Measurements from ENCODE around the gene CAD.

CAD gene

GRCh38 chr2:27282892-27283291, 65.7 kb downstream of the CAD start:
- Histone ChIP-seq H3K36me3 (no peaks in the 10 kb centered on the region), H3K9me3 (no peaks in the 10 kb centered on the region), H3K4me3 (ENCODE audit: low read depth, low read length) (no peak overlapping the region), H3K27me3 (no peaks in the 10 kb centered on the region), H3K4me1 (peaks cover 13% of the 10 kb centered on the region)
- TF ChIP-seq, protein P1, sequence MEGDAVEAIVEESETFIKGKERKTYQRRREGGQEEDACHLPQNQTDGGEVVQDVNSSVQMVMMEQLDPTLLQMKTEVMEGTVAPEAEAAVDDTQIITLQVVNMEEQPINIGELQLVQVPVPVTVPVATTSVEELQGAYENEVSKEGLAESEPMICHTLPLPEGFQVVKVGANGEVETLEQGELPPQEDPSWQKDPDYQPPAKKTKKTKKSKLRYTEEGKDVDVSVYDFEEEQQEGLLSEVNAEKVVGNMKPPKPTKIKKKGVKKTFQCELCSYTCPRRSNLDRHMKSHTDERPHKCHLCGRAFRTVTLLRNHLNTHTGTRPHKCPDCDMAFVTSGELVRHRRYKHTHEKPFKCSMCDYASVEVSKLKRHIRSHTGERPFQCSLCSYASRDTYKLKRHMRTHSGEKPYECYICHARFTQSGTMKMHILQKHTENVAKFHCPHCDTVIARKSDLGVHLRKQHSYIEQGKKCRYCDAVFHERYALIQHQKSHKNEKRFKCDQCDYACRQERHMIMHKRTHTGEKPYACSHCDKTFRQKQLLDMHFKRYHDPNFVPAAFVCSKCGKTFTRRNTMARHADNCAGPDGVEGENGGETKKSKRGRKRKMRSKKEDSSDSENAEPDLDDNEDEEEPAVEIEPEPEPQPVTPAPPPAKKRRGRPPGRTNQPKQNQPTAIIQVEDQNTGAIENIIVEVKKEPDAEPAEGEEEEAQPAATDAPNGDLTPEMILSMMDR (IDR thresholded peaks at IDR 0.05; ENCODE audit: low read depth, low read length): no peak
- DNase-seq: peak; percentile 48

DNA sequence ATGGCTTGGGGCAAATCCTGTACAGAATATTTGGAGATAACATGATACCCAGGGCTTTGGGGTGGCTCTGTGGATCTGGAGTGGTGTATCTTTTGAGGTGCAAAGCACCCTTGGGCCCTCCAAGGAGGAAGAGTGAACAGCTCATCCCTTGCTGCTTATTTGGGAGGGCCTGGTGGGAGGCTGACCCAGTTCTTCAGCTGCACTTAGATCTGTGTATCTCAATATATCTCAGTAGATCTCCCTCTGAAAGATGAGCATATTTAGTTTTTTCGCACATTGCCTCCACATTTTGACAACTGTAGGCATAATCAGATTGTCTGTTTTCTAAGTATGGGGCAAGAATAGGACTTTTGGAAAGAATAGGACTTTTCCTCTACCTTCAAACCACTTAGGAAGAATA, 67.8 kb downstream of the CAD start:
- TF ChIP-seq, protein P1 (IDR thresholded peaks at IDR 0.05; ENCODE audit: low read depth, low read length): no peak
- no peaks in the 10 kb centered on the region for H3K9me3 ChIP-seq
- no peak overlapping the region for H3K4me3 ChIP-seq (ENCODE audit: low read depth, low read length)
- no peaks in the 10 kb centered on the region for H3K36me3 ChIP-seq
- DNase-seq: no peak
- no peaks in the 10 kb centered on the region for H3K27me3 ChIP-seq
- peaks cover 13% of the 10 kb centered on the region for H3K4me1 ChIP-seq

DNA sequence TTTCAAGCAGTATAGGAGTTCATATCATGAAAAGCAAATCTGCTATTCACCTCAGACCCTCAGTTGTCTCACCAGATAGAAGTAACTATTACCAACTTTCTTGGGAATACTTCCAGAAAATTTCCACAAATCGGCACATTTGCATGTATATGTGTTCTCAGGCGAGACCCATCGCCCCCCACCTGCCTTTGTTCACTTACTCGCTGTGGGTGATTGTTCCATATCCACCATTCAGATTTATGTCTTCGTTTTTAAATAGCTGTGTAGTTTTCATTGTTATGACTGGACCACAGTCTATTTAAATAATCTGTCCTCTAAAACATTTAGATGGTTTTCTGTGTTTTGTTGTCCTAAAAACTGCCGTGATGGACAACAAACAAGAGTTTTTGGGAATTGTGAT, 68.3 kb downstream of the CAD start:
- Histone ChIP-seq H3K9me3 (no peaks in the 10 kb centered on the region), H3K4me1 (peaks cover 13% of the 10 kb centered on the region), H3K36me3 (no peaks in the 10 kb centered on the region), H3K4me3 (ENCODE audit: low read depth, low read length) (no peak overlapping the region), H3K27me3 (no peaks in the 10 kb centered on the region)
- no peak for DNase-seq
- TF ChIP-seq, protein P1 (IDR thresholded peaks at IDR 0.05; ENCODE audit: low read depth, low read length): no peak

- no peaks in the 10 kb centered on the region for H3K9me3 ChIP-seq
- no peak for DNase-seq
- no peaks in the 10 kb centered on the region for H3K36me3 ChIP-seq
- H3K4me3 ChIP-seq (ENCODE audit: low read depth, low read length): no peak overlapping the region
- H3K27me3 ChIP-seq: no peaks in the 10 kb centered on the region
- no peaks in the 10 kb centered on the region; the same call in 1 of the 2 replicates for H3K4me1 ChIP-seq
- TF ChIP-seq, protein P1 (IDR thresholded peaks at IDR 0.05; ENCODE audit: low read depth, low read length): no peak
These were observed 71.4 kb downstream of the CAD start for GRCh38 chr2:27288610-27289009.

DNA sequence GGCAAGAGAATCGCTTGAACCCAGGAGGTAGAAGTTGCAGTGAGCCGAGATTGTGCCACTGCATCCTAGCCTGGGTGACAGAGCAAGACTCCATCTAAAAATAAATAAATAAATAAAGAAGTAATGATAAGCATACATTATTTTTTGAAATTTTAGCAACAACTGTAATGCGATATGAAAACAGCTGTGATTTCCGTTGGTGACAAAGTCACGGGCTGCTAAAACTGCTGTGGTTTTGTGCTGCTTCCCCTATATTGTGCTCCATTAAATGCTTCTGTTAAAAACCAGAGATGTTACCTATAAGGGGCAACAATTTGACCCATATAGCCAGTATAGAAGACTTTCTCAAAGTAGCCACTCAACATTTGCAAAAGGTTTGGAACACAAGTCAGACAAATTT, 73.4 kb downstream of the CAD start:
- H3K27me3 ChIP-seq: no peaks in the 10 kb centered on the region
- no peaks in the 10 kb centered on the region for H3K36me3 ChIP-seq
- H3K4me1 ChIP-seq: no peaks in the 10 kb centered on the region; the same call in 1 of the 2 replicates
- no peaks in the 10 kb centered on the region for H3K9me3 ChIP-seq
- H3K4me3 ChIP-seq (ENCODE audit: low read depth, low read length): no peak overlapping the region
- no peak for DNase-seq
- TF ChIP-seq, protein P1 (IDR thresholded peaks at IDR 0.05; ENCODE audit: low read depth, low read length): no peak

DNA sequence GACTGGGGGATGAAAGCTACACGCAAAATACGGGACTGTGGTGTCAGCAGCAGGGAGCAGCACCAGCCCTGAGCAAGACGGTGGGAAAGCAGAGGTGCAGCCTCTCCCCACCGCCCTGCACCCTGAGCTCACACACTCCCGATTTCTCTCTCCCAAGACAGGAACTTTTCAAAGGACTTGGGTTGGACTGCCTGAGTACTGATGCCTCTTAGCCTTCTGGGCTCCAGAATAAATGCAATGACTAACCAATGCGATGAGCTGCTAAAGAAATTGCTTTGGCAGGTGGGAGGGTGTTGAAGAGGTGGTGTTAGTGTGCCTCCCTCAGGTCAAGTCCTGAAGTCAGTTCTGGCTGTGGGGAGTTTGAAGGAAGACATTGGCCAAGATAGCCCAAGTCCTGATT, 74.7 kb downstream of the CAD start:
- no peak for DNase-seq
- no peaks in the 10 kb centered on the region for H3K27me3 ChIP-seq
- no peaks in the 10 kb centered on the region for H3K9me3 ChIP-seq
- TF ChIP-seq, protein P1 (IDR thresholded peaks at IDR 0.05; ENCODE audit: low read depth, low read length): peak; percentile 25
- no peaks in the 10 kb centered on the region; the same call in 1 of the 2 replicates for H3K4me1 ChIP-seq
- no peaks in the 10 kb centered on the region for H3K36me3 ChIP-seq
- H3K4me3 ChIP-seq (ENCODE audit: low read depth, low read length): no peak overlapping the region

Data from BE2C (cell line).